GM19238 (cell line): Measurements from ENCODE around the gene PYGB.
"Not testable (repeated sequence)": the region's sequence is repeated elsewhere in the genome, so short reads cannot be mapped to it uniquely, and the experiment has no call there.

Experiments
- DNase-seq: peaks from one replicate; pipeline ENCODE4 v3.0.0; 2011; ENCODE audit warnings: low spot score; ENCODE audit not compliant: insufficient read length

Gene PYGB

DNA sequence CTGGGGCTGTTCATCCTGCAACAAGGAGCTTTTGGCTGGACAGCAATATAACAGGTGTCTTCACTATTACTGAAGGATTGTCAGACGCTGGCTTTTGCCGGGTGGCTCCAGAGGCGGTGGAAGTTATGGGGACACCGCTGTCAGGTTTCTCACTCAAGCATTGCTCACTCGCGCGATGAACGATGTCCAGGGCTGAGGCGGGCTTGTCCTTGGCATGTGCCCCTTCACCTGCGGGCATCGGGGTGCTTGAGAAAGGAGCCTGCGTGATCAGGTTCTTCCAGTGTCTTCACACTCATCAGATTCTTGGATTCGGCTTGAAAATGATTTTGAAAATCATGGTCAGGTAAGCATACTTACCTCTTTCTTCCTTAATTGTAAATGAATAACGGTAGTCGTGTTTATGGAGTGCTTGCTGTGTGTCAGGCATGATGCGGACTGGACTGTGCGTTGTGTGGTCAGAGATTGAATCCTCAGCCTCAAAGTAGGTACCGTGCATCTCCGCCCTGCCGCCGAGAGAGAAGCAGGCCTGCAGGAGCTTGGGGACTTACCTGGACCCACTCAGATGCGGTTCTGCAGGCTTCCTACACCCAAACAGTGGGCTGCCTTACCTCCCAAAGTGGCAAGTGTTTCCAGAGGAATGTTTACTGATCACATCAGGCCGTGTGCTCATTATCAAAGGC is 18.3 kb upstream of the PYGB start:
- DNase-seq, result no peak

DNA sequence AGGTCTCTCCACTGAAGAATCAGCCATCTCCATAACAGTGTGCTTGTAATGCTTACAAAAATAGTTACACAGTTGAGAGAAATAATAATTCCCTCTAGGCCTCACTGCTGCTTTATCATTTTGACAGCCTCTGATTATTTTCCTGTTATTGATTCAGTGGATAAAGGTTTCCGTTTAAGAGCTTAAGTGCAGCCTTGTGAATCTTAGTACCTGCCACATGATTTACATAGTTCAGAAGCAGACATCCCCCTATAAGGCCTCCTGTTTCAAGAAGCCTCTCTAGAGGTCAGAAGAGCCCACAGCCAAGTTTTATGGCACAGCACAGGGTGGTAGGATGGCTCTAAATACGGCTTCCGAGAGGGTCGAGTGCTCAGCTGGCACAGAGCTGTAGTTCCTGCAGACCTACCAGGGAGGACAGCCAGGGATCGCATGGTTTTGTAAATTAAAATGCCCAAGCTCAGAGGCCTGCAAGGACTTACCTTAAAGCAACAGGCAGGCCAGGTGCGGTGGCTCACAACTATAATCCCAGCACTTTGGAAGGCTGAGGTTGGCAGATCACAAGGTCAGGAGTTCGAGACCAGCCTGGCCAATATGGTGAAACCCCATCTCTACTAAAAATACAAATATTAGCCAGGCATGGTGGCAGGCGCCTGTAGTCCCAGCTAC is 17.6 kb upstream of the PYGB start:
- no peak for DNase-seq

DNA sequence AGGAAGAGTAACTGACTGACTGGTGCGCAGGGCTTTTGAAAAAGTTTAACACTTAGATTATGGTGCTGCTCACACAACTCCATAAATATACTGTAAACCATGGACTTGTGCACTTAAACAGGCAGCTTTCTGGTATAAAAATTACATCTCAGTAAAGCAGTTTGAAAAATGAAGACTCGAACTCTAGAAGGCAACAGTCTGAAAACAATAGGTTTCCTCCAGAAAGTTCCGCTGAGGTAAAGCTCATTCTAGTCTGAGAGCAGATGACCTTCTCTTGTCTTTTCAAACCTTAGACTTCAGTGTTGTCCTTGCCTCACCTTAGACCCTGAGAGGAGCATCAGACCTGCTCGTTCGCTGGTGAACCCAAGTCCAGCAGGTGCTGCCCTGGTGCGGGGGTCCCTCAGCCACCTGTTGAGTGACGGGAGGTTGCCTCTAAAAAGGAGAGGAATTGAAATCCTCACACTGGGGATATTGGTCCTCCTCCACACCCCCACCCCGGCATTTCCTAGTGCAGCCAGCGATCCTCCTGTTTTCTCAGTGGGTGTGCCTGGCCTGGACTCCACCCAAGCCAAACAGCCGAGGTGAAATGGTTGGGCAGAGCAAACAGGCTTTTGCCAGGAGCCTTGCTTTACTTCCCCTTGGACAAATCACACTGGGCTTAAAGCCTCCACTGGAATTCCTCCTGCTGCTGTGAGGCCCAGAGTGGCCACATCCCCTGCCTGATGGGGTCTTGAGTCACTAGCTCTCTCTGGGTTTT is 14.7 kb upstream of the PYGB start:
- DNase-seq, result no peak

DNA sequence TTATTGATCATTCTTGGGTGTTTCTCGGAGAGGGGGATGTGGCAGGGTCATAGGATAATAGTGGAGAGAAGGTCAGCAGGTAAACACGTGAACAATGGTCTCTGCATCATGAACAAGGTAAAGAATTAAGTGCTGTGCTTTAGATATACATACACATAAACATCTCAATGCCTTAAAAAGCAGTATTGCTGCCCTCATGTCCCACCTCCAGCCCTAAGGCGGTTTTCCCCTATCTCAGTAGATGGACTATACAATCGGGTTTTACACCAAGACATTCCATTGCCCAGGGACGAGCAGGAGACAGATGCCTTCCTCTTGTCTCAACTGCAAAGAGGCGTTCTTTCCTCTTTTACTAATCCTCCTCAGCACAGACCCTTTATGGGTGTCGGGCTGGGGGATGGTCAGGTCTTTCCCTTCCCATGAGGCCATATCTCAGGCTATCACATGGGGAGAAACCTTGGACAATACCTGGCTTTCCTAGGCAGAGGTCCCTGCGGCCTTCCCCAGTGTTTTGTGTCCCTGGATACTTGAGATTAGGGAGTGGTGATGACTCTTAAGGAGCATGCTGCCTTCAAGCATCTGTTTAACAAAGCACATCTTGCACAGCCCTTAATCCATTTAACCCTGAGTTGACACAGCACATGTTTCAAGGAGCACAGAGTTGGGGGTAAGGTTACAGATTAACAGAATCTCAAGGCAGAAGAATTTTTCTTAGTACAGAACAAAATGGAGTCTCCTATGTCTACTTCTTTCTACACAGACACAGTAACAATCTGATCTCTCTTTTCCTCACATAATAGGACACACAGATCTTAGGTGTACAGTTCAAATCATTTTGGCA is 13.7 kb upstream of the PYGB start:
- not testable (repeated sequence) for DNase-seq

DNA sequence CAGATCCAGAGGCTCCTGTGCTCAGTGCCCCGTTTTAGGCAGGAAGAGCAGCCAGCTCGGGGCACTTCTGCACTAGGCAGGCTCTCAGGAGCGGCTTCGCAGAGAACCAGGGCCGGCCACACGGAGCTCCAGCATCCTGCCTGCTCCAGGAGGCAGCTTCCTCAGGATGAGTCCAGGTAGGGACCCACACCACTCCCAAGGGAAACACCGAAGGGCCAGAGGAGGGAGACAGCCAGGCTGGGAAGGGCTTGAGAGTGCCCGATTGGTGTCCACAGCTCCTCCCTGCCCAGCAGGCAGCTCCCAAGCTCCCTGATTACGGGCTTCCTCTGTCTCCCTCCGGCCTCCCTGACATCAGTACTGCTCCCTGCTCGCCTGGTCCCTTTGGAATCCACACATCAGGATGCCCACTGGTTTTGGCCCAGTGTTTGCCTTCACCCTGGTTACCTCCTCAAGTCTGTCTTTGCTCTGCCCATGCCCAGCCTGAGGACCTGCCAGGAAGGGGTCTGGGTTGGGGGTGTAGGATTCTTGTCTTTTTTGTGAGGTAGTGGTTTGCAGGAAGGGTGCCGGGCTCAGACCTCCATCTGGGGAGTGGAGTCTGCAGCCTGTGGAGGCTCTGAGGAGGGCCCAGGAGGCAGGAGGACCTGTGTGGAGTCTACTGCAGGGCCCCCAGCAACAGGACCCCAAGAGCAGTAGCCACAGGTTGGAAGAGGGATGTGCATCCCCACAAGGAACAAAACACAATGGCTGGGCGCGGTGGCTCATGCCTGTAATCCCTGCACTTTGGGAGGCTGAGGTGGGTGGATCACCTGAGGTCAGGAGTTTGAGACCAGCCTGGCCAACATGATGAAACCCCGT is 11.2 kb upstream of the PYGB start:
- DNase-seq, result no peak

DNA sequence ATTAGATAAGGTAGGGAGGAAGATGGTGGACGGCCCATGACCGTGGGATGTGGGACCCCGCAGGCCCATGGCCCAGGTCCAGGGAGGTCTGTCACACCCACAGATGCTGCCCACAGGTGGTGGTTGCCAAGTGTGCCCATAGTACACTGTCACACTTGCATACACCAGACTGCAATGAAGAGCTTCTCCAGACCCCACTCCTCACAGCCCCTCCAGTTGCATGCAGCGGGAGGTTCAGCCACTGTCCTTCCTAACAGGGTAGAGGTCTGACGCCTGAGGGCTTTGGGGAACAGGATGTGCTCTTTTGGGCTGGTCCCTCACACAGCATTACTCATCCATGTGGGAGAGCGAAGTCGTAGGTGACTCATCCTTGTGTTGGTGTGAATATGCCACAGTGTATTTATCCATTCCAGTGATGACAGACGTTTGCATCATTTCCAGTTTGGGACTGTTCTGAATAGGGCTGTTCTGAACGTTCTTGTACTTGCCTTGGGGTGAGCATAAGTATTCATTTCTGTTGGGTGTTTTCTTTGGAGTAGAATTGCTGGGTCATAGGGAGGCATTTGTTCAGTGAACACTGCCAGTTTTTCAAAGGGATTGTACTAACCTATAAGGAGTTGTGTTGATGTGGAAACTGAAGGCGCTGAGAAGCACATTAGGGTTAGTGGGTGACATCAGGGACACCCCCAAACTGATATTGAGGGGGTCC is 10.1 kb upstream of the PYGB start:
- DNase-seq, result no peak

DNA sequence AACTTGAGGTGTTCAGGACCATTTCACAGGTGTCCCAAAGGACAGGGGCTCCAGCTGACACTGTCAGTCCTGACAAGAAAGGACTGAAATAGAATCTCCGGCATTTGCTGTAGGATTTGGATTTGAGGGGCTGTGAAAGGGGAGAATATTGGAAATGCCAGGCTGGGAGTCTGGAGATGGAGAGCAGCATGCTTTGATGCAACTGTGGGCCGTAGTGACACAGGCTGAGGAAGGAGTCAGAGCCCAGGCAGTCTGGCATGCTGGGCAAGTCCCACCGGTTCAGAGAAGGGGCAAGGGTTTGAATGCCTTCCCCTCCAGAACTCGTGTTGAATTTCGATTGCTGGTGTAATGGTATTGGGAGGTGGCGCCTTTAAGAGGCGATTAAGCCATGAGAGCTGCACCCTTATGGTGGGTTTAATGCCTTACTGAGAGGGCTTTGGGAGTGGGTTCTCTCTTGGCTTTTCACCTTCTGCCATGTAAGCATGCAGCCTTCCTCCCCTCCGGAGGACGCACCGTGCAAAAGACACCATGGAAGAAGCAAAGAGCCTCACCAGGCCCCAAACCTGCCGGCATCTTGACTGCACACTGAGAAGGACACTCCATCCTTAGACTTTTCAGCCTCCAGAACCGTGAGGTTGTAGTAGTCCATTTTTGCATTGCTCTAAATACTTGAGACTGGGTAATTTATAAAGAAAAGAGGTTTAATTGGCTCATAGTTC is 9.4 kb upstream of the PYGB start:
- DNase-seq, result no peak

DNA sequence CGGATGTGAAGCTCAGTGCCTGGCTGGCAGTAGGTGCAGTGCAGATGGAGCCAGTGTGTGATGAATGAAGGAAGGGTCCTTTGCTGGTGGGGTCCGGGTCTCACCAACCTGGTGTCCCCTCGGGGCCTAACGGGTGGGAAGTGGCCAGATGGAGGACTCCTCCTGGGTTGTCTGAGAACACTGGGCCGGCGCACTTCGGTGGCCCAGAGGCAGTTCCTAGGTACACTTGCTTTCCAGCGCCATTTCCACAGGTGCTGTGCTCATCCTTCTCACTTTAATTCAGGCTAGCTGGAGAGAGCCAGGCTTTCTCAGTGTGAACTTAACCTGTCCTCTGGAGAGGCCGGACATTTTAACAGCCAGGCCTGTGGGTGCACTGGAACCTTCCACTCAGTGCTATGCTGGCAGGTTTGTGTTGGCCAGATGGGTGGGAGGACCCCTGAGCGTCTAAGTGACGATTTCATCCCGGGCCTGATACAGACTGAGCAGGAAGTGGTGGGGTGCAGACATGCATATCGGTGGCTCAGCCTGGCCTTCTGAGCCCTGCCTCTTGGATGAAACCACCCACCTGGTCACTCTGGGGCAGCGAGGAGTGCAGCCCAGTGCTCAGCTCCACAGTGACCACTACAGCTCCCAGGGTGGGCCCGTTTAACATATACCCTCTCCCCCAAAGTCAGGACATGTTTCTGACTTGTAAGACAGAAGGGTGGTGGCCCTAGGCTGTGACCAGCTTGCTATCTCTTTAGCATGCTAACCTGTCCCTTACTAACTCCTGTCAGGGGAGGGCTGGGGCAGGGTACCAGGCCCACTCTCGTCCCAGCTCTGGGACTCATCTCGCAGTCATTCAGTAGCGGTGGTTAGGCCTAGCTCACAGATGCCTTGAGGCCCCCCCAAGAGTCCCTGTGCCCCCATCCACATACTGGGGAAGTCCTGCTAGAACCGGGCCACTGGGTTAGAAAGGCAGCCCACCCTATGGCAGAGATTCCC is 8.2 kb upstream of the PYGB start:
- no peak for DNase-seq

DNA sequence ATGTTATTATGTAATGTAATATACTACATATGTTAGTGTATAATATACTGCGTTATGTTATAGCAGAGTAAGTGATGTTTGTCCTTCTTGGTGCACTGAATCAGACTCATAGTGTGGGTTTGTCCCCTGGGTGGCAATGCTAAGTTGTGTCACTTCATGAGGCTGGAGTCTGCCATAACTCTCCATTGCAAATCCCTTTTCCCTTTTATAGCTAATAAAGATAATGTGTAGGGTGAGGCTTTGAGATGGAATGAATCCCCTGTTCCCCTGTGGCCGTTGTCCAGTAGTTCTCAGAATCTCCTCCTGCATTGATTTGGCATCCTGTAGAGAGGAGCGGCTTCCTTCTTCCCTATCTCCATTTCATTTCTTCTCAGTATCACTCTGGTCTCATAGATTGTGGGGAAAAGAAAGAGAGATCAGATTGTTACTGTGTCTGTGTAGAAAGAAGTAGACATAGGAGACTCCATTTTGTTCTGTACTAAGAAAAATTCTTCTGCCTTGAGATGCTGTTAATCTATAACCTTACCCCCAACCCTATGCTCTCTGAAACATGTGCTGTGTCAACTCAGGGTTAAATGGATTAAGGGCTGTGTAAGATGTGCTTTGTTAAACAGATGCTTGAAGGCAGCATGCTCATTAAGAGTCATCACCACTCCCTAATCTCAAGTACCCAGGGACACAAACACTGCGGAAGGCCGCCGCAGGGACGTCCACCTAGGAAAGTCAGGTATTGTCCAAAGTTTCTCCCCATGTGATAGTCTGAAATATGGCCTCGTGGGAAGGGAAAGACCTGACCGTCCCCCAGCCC is 6.8 kb upstream of the PYGB start:
- DNase-seq, result not testable (repeated sequence)

DNA sequence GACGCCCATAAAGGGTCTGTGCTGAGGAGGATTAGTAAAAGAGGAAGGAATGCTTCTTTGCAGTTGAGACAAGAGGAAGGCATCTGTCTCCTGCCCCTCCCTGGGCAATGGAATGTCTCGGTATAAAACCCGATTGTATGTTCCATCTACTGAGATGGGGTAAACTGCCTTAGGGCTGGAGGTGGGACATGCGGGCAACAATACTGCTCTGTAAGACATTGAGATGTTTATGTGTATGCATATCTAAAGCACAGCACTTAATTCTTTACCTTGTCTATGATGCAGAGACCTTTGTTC is 6.3 kb upstream of the PYGB start:
- DNase-seq, result not testable (repeated sequence)

DNA sequence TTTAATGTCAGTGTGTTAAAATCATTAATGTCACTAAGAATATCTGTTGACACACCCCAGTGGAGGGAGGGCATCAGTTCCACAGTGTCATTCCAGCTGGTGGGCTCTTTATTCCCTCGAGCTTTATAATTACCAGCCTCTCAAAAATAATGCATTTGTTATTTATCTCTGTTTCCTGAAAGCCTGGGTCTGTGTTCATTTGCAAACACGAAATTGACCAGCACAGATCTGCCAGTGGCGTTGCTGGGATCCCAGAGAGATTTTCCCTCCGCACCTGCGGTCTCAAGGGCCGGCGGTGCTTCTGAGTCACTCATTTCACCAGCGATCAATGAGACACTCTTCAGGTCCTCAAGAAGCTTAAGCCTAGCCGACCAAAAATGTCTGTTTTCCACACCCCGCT is 5.7 kb upstream of the PYGB start:
- no peak for DNase-seq

DNA sequence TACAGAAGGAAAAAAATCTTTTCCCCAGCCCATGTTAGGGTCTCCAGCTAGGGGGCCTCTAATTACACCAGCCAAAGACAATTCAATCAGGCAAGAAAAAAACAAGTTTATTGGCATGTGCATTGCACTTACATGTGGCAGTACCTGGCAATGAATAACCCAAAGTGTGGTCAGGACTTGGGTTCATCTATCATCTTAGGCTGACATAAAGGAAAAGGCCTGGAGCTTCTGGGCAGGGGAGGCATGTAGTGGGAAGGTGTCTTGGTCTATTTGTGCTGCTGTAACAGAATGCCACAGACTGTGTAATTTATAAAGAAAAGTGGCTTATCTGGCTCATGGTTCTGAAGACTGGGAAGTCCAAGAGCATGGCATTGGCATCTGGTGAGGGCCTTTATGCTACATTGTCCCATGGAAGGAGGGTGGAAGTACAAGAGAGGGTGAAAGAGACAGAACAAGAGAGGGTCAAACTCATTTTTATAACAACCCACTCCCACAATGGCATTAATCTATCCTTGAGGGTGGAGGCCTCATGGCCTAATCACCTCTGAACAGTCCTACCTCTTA is 4.4 kb upstream of the PYGB start:
- no peak for DNase-seq

DNA sequence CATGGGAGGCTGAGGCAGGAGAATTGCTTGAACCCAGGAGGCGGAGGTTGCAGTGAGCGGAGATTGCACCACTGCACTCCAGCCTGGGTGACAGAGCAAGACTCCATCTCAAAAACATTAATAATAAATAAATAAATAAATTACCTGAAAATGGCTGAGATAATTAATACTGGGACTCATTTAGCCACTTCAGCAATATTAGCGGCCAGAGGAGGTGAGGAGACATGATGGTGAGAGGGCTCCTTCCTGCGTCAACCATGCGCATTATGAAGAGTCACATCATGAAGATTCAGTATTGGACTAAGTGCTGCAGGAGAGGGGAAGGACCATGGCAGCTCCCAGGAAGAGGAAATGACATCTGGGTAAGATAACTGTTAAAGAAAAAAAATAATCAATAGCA is 2.9 kb upstream of the PYGB start:
- DNase-seq, result no peak

DNA sequence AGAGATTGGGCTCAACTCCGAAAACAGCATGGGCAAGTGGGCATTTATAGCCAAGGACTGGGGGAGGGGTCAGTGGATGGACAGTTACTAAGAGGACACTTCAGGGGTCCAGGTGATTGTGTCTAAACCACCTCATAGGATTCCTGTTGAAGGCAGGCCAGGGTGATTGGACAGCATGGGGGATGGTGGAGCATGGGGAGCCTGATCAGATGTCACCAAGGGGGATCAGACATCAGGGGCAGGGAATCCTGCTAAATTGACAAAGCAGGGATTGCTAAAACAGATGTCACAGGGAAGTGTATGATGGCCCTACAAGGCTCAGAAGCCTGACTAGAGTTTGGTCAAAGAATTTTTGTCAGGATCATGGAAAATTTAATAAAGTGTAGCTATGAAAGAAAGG is 2.4 kb upstream of the PYGB start:
- DNase-seq, result no peak

DNA sequence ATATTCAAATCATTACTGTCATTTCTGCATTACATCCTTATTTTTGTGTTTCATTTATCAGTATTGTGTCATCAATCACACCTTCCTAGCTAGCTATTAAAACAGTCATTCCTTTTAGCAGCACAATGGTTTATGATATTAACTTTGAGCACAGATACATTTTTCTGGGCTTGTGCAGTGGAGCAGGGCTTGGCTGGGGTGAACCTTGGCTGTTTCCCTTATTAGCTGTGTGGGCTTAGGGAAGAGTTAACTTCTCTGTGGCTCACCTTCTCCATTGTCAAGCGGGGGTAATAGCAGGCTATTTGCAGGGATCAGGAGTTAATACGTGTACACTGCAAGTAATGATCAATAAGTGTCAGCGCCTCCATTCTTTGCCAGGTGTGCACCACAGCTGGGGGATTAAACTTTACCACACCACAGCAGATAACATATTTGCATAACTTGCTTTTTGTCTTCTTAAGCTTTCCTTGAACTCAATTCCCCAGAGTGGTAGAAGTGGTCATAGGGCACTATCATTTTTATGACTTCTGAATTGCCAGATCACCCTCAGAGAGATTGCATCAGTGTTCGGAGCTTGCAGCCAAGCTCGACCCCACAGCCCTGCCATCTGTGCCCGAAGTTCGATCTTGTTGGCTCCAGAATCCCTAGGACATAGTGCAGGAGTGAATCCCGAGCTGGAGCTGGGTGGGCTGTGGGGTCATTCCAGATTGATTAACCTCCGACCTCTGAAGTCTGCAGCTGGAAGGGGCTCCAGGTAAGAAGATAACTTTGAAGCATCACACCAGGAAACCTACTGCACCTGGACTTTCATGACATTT is 1.5 kb upstream of the PYGB start:
- no peak for DNase-seq

DNA sequence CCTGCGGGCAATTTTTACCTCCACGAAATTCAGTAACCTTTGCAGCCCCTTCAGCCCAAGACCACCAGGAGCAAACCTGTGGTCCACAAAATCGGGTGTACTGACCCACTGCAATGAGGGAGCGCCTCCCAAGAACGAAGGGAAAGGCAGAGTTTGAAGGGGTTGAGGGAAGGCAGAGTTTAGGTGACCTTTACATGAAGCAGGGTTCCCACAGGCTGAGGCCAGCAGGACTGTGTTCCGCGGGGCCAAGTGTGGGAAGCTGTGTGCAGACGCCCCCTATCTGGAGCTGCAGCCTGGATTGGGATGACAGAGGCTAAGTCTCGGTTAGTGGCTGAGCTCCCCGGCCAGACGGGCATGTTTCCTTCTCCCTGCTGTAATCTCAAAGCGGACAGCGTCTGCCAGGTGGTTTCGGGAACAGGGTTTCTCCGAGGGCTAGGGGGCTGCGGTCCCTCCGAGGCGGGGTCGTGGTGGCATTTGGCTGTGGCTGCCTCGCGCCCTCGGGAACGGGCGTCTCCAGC is 826 bp upstream of the PYGB start:
- DNase-seq, result no peak
